ENCODE data around the gene LPAR1.

The LPAR1 gene

GRCh38 chr9:111035543-111036428 is 2.5 kb downstream of the LPAR1 start:
- DNase-seq (ENCODE audit: extremely low spot score): no peak
- POLR2A ChIA-PET: no interaction called here
- no peak for TF ChIP-seq CTCF (IDR thresholded peaks at IDR 0.05; ENCODE audit: control extremely low read depth, extremely low read depth, low read depth, missing control alignments)
- CTCF ChIA-PET: interaction anchor here (1.0 to 1.3 kb wide), 2 partner anchors 29 to 395 kb away, joined by 3 read pairs; no protein-coding TSS in a partner anchor

GRCh38 chr9:111034898-111035539 is 3.3 kb downstream of the LPAR1 start:
- POLR2A ChIA-PET: no interaction called here
- CTCF ChIA-PET: interaction anchor here (1.3 kb wide), 1 partner anchor 30 kb away, joined by 3 read pairs; no protein-coding TSS in a partner anchor
- TF ChIP-seq CTCF (IDR thresholded peaks at IDR 0.05; ENCODE audit: control extremely low read depth, extremely low read depth, low read depth, missing control alignments): no peak
- DNase-seq (ENCODE audit: extremely low spot score): no peak

- no peak for TF ChIP-seq CTCF (IDR thresholded peaks at IDR 0.05; ENCODE audit: control extremely low read depth, extremely low read depth, low read depth, missing control alignments)
- ChIA-PET POLR2A (no interaction called here), CTCF (no interaction called here)
- DNase-seq (ENCODE audit: extremely low spot score): no peak
Measured at GRCh38 chr9:111034170-111034897, 3.9 kb downstream of the LPAR1 start.

GRCh38 chr9:111030492-111030891 is 7.8 kb downstream of the LPAR1 start:
- ChIA-PET POLR2A (no interaction called here), CTCF (no interaction called here)
- no peak for DNase-seq (ENCODE audit: extremely low spot score)
- no peak for TF ChIP-seq CTCF (IDR thresholded peaks at IDR 0.05; ENCODE audit: control extremely low read depth, extremely low read depth, low read depth, missing control alignments)

GRCh38 chr9:111029260-111029659 is 9.0 kb downstream of the LPAR1 start:
- TF ChIP-seq CTCF (IDR thresholded peaks at IDR 0.05; ENCODE audit: control extremely low read depth, extremely low read depth, low read depth, missing control alignments): no peak
- ChIA-PET CTCF (interaction anchor here (1.1 to 1.2 kb wide), 2 partner anchors 11 to 119 kb away, joined by 3 read pairs; no protein-coding TSS in a partner anchor), POLR2A (no interaction called here)
- no peak for DNase-seq (ENCODE audit: extremely low spot score)

GRCh38 chr9:111027798-111028197 is 10.5 kb downstream of the LPAR1 start:
- ChIA-PET CTCF (no interaction called here), POLR2A (no interaction called here)
- DNase-seq (ENCODE audit: extremely low spot score): no peak
- no peak for TF ChIP-seq CTCF (IDR thresholded peaks at IDR 0.05; ENCODE audit: control extremely low read depth, extremely low read depth, low read depth, missing control alignments)

Data from GM10248 (cell line).